Adipose tissue (tissue), 3 donors: ENCODE results near the gene NOTO. TPM values are rescaled to one million over a fixed set of nuclear protein-coding genes. Genes with fewer than 3 reads are reported as not detected.
"Not testable (repeated sequence)": the region's sequence is repeated elsewhere in the genome, so short reads cannot be mapped to it uniquely, and the experiment has no call there.

Experiments used
- H3K27ac ChIP-seq: one replicate; pipeline ENCODE4 v1.5.1; 2013; ENCODE audit warnings: low read depth, low read length
- WGBS, 3 donors: extraction: QIAGEN DNeasy Blood & Tissue Kit; methylation state at CpG; one replicate each; pipeline ENCODE4 v1.1.7; 2013; 5-methylcytosine and 5-hydroxymethylcytosine counted together
- polyA plus RNA-seq, 3 donors: library from polyadenylated mRNA; stranded (reverse); fragments of 200-250 nt; gene quantifications; one replicate each; pipeline ENCODE4 v1.2.3, GENCODE V29; 2013
- donor health status: healthy with polysubstance abuse.
- donor health status: Bipolar disorder and iron deficiency.
- donor health status: healthy.

Gene NOTO
- polyA plus RNA-seq, 3 donors: not detected

- H3K27ac ChIP-seq: no peak overlapping the region
- WGBS, 3 donors: 86 to 95% (median 87%) methylated on average over 2 of the region's 2 CpGs
These were observed 16.4 kb upstream of the NOTO start for GRCh38 chr2:73185965-73186364.

- no peak overlapping the region for H3K27ac ChIP-seq
- 44 to 49% (median 49%) methylated on average over 2 of the region's 2 CpGs for WGBS, 3 donors
These were observed 14.8 kb upstream of the NOTO start for GRCh38 chr2:73187549-73187948.

GRCh38 chr2:73197579-73197978, 4.8 kb upstream of the NOTO start:
- no peak overlapping the region for H3K27ac ChIP-seq

GRCh38 chr2:73200281-73200680, 2.1 kb upstream of the NOTO start:
- WGBS, 3 donors: 75 to 93% (median 89%) methylated on average over 10 of the region's 10 CpGs
- H3K27ac ChIP-seq: not testable (repeated sequence)

GRCh38 chr2:73203055-73203681, 794 bp downstream of the NOTO start:
- WGBS, 3 donors: 4 to 10% (median 6%) methylated on average over 44 of the region's 44 CpGs

GRCh38 chr2:73205611-73206010, 3.2 kb downstream of the NOTO start:
- WGBS, 3 donors: 84 to 90% (median 87%) methylated on average over 6 of the region's 6 CpGs
- H3K27ac ChIP-seq: no peak overlapping the region

More at GRCh38 chr2:73203055-73203681, 794 bp downstream of the NOTO start:
- H3K27ac ChIP-seq: no peak overlapping the region

- no peak overlapping the region for H3K27ac ChIP-seq
- WGBS, 3 donors: 77 to 85% (median 80%) methylated on average over 3 of the region's 3 CpGs
These were observed 5.9 kb downstream of the NOTO start for GRCh38 chr2:73208258-73208657.

- H3K27ac ChIP-seq: no peak overlapping the region
- WGBS, 3 donors: 75 to 86% (median 81%) methylated on average over 4 of the region's 4 CpGs
These were observed 7.6 kb downstream of the NOTO start for GRCh38 chr2:73210019-73210418.

- 84 to 89% (median 87%) methylated on average over 6 of the region's 6 CpGs for whole genome bisulfite sequencing, 3 donors
- no peak overlapping the region for H3K27ac ChIP-seq
These were observed 8.3 kb downstream of the NOTO start for GRCh38 chr2:73210696-73211095.

GRCh38 chr2:73212098-73212447, 9.7 kb downstream of the NOTO start:
- WGBS, 3 donors: 70 to 76% (median 74%) methylated on average over 7 of the region's 7 CpGs
- H3K27ac ChIP-seq: no peak overlapping the region

- no peak overlapping the region for H3K27ac ChIP-seq
- WGBS, 3 donors: 48 to 58% (median 55%) methylated on average over 20 of the region's 20 CpGs
These were observed 10.2 kb downstream of the NOTO start for GRCh38 chr2:73212448-73213176.

- H3K27ac ChIP-seq: no peak within 1 kb of the TSS
- 0 to 1% (median 1%) methylated on average over 64 of the region's 64 CpGs for WGBS, 3 donors
These were observed 12.0 kb downstream of the NOTO start, which contains the start of gene SMYD5 for GRCh38 chr2:73214120-73215035. Gene SMYD5 (plus strand): TSS chr2:73214245. CDS start chr2:73214267, 22 bp downstream.

GRCh38 chr2:73215254-73215653, 12.9 kb downstream of the NOTO start:
- 60 to 76% (median 68%) methylated on average over 4 of the region's 4 CpGs for WGBS, 3 donors
- no peak overlapping the region for H3K27ac ChIP-seq

- 92% methylated on average over 5 of the region's 5 CpGs for WGBS, 3 donors
These were observed 14.8 kb downstream of the NOTO start for GRCh38 chr2:73217160-73217559.

GRCh38 chr2:73217826-73218225, 15.5 kb downstream of the NOTO start:
- 85 to 87% (median 86%) methylated on average over 2 of the region's 2 CpGs for WGBS, 3 donors
- no peak overlapping the region for H3K27ac ChIP-seq

More at GRCh38 chr2:73217160-73217559, 14.8 kb downstream of the NOTO start:
- H3K27ac ChIP-seq: no peak overlapping the region

- H3K27ac ChIP-seq: no peak overlapping the region
These were observed 15.9 kb downstream of the NOTO start for GRCh38 chr2:73218298-73218697.

GRCh38 chr2:73223821-73224220, 21.4 kb downstream of the NOTO start:
- 84 to 88% (median 85%) methylated on average over 4 of the region's 4 CpGs for WGBS, 3 donors
- H3K27ac ChIP-seq: no peak overlapping the region

- 64 to 77% (median 70%) methylated on average over 9 of the region's 9 CpGs for WGBS, 3 donors
- no peak overlapping the region for H3K27ac ChIP-seq
These were observed 23.4 kb downstream of the NOTO start for GRCh38 chr2:73225513-73226360.
